ENCODE results near the gene UBA1.

GRCh38 chrX:47228550-47229270, 35.1 kb downstream of the UBA1 start:
- TF ChIP-seq POLR2A (IDR thresholded peaks at IDR 0.05) (no peak), CTCF (IDR thresholded peaks at IDR 0.05) (no peak)

Data from adrenal gland (tissue), 5 donors.